Natural killer cell treated with Interleukin-12 subunit alpha and Interleukin-12 subunit beta and Interleukin-15 and Interleukin-18, amount 100 ng/mL, for 72 hours (primary cell): Measurements from ENCODE around the gene FADS3. TPM values are rescaled to one million over a fixed set of nuclear protein-coding genes. Genes with fewer than 3 reads are reported as not detected.

Experiments used
- ATAC-seq, 2 donors: fragments of 150-1000 bp; cut with Tn5 transposase in 1 of 2; sonication (Bioruptor Pico), chemical (Tn5 transposase) in 1 of 2; 2 replicates each; pipeline ENCODE4 v1.10.0; 2021
- DNase-seq: peaks from one replicate; pipeline ENCODE4 v3.0.0; 2022; ENCODE audit warnings: low spot score
- H3K27ac Mint-ChIP-seq, 2 donors: 1 replicate in 1 of 2; 2 replicates in 1 of 2; pipeline ENCODE4 v1.8.0; 2022; ENCODE audit warnings: mixed read lengths in 2 of 2, mild to moderate bottlenecking in 1 of 2, moderate library complexity in 1 of 2
- H3K27me3 Mint-ChIP-seq, 2 donors: 1 replicate in 1 of 2; 2 replicates in 1 of 2; pipeline ENCODE4 v1.8.0; 2022; ENCODE audit warnings: mixed read lengths in 2 of 2
- H3K36me3 Mint-ChIP-seq: one replicate; pipeline ENCODE4 v1.8.0; 2022; ENCODE audit warnings: mixed read lengths
- H3K4me1 Mint-ChIP-seq, 2 donors: 1 replicate in 1 of 2; 2 replicates in 1 of 2; pipeline ENCODE4 v1.8.0; 2022; ENCODE audit warnings: low read depth in 2 of 2, mixed read lengths in 2 of 2, mild to moderate bottlenecking in 1 of 2
- H3K4me3 Mint-ChIP-seq: one replicate; pipeline ENCODE4 v1.8.0; 2022; ENCODE audit warnings: mixed read lengths
- H3K9me3 Mint-ChIP-seq: 2 replicates; pipeline ENCODE4 v1.8.0; 2022; ENCODE audit warnings: mixed read lengths
- total RNA-seq, 2 donors: library from RNA; stranded (reverse); gene quantifications; one replicate each; pipeline ENCODE4 v1.2.3, GENCODE V29; 2022

The FADS3 gene
- total RNA-seq, 2 donors from 2014 or later = 13.2 to 14.0 TPM

GRCh38 chr11:61862714-61863547, 28.4 kb downstream of the FADS3 start:
- Mint-ChIP-seq H3K36me3 (no peaks in the 10 kb centered on the region), H3K27me3 (no peaks in the 10 kb centered on the region), H3K27ac (no peak overlapping the region), H3K4me3 (no peak overlapping the region), H3K9me3 (no peaks in the 10 kb centered on the region), H3K4me1 (no peaks in the 10 kb centered on the region)
- ATAC-seq = no peak
- no peak for DNase-seq

- H3K36me3 Mint-ChIP-seq = no peaks in the 10 kb centered on the region
- no peak for ATAC-seq
- H3K27me3 Mint-ChIP-seq = no peaks in the 10 kb centered on the region
These were observed 29.7 kb downstream of the FADS3 start for GRCh38 chr11:61861634-61862033.

GRCh38 chr11:61860054-61860903, 31.1 kb downstream of the FADS3 start:
- Mint-ChIP-seq H3K27me3 (no peaks in the 10 kb centered on the region), H3K4me3 (no peak overlapping the region), H3K36me3 (no peaks in the 10 kb centered on the region), H3K27ac (no peak overlapping the region), H3K9me3 (no peaks in the 10 kb centered on the region), H3K4me1 (no peaks in the 10 kb centered on the region)
- DNase-seq = no peak
- ATAC-seq = no peak

More at GRCh38 chr11:61861634-61862033, 29.7 kb downstream of the FADS3 start:
- H3K27ac Mint-ChIP-seq = no peak overlapping the region
- H3K4me3 Mint-ChIP-seq = no peak overlapping the region
- DNase-seq = no peak
- H3K4me1 Mint-ChIP-seq = no peaks in the 10 kb centered on the region
- no peaks in the 10 kb centered on the region for H3K9me3 Mint-ChIP-seq

GRCh38 chr11:61855939-61856680, 35.2 kb downstream of the FADS3 start:
- DNase-seq (no peak), ATAC-seq (no peak)
- Mint-ChIP-seq H3K27me3 (no peaks in the 10 kb centered on the region), H3K9me3 (no peaks in the 10 kb centered on the region), H3K36me3 (no peaks in the 10 kb centered on the region), H3K4me3 (no peak overlapping the region), H3K27ac (no peak overlapping the region), H3K4me1 (no peaks in the 10 kb centered on the region)

GRCh38 chr11:61854966-61855714, 36.2 kb downstream of the FADS3 start:
- Mint-ChIP-seq H3K4me3 (no peak overlapping the region), H3K27ac (no peak overlapping the region), H3K9me3 (no peaks in the 10 kb centered on the region), H3K4me1 (no peaks in the 10 kb centered on the region), H3K27me3 (no peaks in the 10 kb centered on the region), H3K36me3 (no peaks in the 10 kb centered on the region)
- ATAC-seq (no peak), DNase-seq (peak; percentile 51)

GRCh38 chr11:61854206-61854895, 37.0 kb downstream of the FADS3 start:
- no peaks in the 10 kb centered on the region for H3K27me3 Mint-ChIP-seq
- H3K4me3 Mint-ChIP-seq = no peak overlapping the region
- H3K9me3 Mint-ChIP-seq = no peaks in the 10 kb centered on the region
- H3K27ac Mint-ChIP-seq = no peak overlapping the region
- H3K36me3 Mint-ChIP-seq = no peaks in the 10 kb centered on the region
- DNase-seq = peak; percentile 45
- ATAC-seq = no peak
- H3K4me1 Mint-ChIP-seq = no peaks in the 10 kb centered on the region

- Mint-ChIP-seq H3K27ac (peak overlapping the region in 1 of 2 donors; percentile 57), H3K4me1 (no peaks in the 10 kb centered on the region), H3K36me3 (no peaks in the 10 kb centered on the region), H3K4me3 (no peak overlapping the region), H3K27me3 (no peaks in the 10 kb centered on the region), H3K9me3 (no peaks in the 10 kb centered on the region)
- ATAC-seq (no peak), DNase-seq (no peak)
These were observed 37.6 kb downstream of the FADS3 start for GRCh38 chr11:61853698-61854169.

GRCh38 chr11:61851900-61852295, 39.4 kb downstream of the FADS3 start:
- DNase-seq (no peak), ATAC-seq (no peak)
- no peak overlapping the region for H3K4me3 Mint-ChIP-seq
- no peak overlapping the region for H3K27ac Mint-ChIP-seq
- H3K36me3 Mint-ChIP-seq = no peaks in the 10 kb centered on the region
- no peaks in the 10 kb centered on the region for H3K9me3 Mint-ChIP-seq
- no peaks in the 10 kb centered on the region for H3K4me1 Mint-ChIP-seq
- H3K27me3 Mint-ChIP-seq = no peaks in the 10 kb centered on the region

GRCh38 chr11:61851113-61851899, 40.0 kb downstream of the FADS3 start:
- DNase-seq = no peak
- H3K27me3 Mint-ChIP-seq = no peaks in the 10 kb centered on the region
- H3K27ac Mint-ChIP-seq = no peak overlapping the region
- ATAC-seq = no peak
- no peaks in the 10 kb centered on the region for H3K9me3 Mint-ChIP-seq
- H3K4me1 Mint-ChIP-seq = no peaks in the 10 kb centered on the region
- no peaks in the 10 kb centered on the region for H3K36me3 Mint-ChIP-seq
- no peak overlapping the region for H3K4me3 Mint-ChIP-seq

- Mint-ChIP-seq H3K36me3 (no peaks in the 10 kb centered on the region), H3K27ac (no peak overlapping the region)
- ATAC-seq = no peak
These were observed 40.7 kb downstream of the FADS3 start for GRCh38 chr11:61850687-61851086.

GRCh38 chr11:61848631-61849030, 42.7 kb downstream of the FADS3 start:
- no peak for DNase-seq
- no peaks in the 10 kb centered on the region for H3K36me3 Mint-ChIP-seq

More at GRCh38 chr11:61850687-61851086, 40.7 kb downstream of the FADS3 start:
- Mint-ChIP-seq H3K9me3 (no peaks in the 10 kb centered on the region), H3K4me3 (no peak overlapping the region), H3K4me1 (no peaks in the 10 kb centered on the region), H3K27me3 (no peaks in the 10 kb centered on the region)
- no peak for DNase-seq

GRCh38 chr11:61847914-61848581, 43.3 kb downstream of the FADS3 start:
- H3K27me3 Mint-ChIP-seq = no peaks in the 10 kb centered on the region
- no peak overlapping the region for H3K4me3 Mint-ChIP-seq
- ATAC-seq = no peak
- no peaks in the 10 kb centered on the region for H3K4me1 Mint-ChIP-seq
- no peak for DNase-seq
- no peak overlapping the region for H3K27ac Mint-ChIP-seq
- no peaks in the 10 kb centered on the region for H3K9me3 Mint-ChIP-seq
- no peaks in the 10 kb centered on the region for H3K36me3 Mint-ChIP-seq

More at GRCh38 chr11:61848631-61849030, 42.7 kb downstream of the FADS3 start:
- Mint-ChIP-seq H3K4me1 (no peaks in the 10 kb centered on the region), H3K9me3 (no peaks in the 10 kb centered on the region), H3K27ac (no peak overlapping the region), H3K4me3 (no peak overlapping the region), H3K27me3 (no peaks in the 10 kb centered on the region)
- no peak for ATAC-seq
